Measurements from ENCODE around the gene KHDRBS1.
"Not testable (repeated sequence)": the region's sequence is repeated elsewhere in the genome, so short reads cannot be mapped to it uniquely, and the experiment has no call there.

Gene KHDRBS1, protein sequence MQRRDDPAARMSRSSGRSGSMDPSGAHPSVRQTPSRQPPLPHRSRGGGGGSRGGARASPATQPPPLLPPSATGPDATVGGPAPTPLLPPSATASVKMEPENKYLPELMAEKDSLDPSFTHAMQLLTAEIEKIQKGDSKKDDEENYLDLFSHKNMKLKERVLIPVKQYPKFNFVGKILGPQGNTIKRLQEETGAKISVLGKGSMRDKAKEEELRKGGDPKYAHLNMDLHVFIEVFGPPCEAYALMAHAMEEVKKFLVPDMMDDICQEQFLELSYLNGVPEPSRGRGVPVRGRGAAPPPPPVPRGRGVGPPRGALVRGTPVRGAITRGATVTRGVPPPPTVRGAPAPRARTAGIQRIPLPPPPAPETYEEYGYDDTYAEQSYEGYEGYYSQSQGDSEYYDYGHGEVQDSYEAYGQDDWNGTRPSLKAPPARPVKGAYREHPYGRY

DNA sequence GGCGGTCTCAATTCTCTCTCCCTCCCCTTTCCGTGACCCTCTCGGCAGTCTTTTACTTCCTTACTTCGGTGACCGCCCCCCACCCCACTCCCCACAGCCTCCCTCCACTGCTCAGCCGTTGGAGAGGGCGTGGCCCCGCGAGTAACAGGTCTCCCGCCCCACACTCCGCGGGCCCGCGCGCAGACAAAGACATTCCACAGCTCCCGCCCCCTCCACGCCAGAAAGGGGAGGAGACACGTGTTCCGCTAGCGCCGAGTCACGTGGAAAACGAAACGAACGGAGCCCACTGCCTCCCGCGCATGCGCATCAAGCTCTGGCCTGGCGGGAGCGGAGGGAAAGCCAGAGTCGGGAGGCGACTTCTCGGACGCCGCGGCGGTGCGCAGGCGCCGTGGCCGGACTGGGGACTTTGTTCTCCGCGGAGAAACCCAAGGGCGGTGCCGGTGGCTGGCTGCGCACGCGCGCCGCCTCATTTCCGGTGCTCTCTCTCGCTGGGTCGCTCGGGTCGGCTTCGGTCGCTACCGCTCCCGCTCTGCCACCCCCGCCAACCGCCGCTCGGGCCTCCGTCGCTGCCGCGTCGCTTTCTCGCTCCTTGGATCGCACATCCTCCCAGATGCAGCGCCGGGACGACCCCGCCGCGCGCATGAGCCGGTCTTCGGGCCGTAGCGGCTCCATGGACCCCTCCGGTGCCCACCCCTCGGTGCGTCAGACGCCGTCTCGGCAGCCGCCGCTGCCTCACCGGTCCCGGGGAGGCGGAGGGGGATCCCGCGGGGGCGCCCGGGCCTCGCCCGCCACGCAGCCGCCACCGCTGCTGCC lies at the start of gene KHDRBS1:
Gene KHDRBS1, plus strand, starts transcription at position 483 of the 813 bp plus-strand sequence. Its CDS starts 128 bp downstream, at position 611.
- peak; percentile 100 for DNase-seq

DNA sequence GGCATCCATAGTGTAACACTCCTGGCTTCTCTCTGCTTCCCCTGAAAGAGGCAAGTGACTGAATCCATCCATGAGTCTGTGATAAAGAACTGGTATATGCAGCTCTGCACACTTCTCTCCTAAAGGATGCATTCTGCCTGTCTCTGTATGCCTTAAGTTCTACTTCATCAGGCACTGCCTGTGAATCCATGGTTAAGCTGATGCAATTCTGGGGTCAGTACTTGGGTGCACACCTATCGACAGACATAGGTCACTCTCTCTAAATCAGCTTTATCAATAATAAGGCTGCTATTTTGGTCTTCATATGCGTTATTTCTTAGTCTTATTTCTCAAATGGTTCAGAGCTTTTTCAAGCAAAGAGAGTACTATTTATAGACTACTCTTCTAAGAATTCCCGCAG lies 42.8 kb upstream of the KHDRBS1 start:
- no peak for DNase-seq

DNA sequence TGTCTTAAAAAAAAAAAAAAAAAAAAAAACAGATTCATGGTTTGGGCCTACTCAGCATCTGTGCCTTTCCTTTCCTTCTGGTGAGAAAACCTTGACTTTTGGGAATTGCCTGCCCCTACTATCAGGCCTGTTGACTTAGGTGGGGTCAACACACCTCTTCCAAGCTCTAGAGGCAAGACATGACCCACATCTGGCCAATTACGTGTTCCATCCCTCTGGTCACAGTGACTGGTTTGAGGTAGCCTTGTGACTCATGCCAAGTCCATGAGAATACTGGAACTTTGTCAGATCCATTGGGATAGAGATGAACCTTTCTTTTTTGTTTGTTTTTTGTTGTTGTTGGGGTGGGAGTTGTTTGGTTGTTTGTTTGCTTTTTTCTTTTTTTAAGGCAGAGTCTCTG lies 37.3 kb upstream of the KHDRBS1 start:
- DNase-seq, result no peak

DNA sequence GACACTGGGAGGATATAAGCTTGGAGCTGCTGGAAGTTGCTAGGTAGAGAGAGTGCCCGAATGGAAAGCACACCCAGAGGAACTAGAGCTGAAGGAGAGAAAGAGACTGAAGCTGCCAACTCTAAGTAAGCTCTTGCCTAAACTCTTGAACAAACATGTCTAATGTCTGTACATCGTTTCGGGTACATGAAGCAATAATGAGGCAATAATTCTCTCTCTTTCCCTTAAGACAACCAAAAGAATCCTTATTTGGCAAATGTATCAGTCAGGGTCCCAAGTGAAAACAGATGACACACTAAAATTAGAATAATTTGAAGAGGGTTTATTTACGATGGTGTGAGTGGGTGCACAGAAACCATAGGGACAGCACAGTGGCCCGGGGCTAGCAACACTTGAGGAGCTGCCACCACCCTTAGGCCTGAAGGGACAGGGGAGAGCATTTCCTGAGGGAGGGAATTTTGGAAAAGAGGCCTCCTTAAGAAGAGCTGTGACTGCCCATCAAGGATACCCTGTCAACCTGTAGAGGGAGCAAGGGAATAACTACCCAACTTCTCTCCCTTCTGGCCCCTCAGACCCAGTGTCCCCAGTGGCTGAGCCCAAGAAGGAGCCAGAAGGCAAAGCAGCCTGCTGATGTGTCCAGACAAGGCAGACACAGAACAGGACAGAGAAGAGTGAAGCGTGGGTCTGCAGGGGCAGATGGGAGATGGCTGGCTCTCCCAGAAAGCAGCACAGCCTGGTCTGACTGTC lies 36.1 kb upstream of the KHDRBS1 start:
- DNase-seq, result no peak

DNA sequence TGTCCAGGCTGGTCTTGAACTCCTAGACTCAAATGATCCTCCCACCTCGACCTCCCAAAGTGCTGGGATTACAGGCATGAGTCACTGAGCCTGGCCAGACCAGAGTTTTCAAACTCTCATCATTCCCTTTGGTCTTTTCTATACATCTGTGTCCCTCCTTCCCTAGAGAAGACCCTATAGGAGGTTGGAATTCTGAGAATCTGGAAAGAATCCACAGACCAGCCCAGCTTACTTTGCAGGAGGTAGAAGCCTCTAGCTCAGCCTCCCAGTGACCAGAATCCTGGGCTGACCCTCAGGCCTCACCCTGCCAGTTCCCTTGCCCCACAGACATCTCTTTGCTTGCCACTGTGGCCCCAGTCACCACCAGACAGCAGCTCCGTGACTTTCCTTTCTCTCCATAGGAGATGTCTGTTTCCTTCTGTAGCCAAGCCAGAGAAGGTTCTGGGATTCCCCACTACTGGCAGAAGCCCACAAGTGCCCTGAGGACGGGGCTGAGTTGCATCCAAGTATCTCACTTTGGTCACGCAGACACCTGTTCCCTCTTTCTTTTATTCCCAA lies 34.7 kb upstream of the KHDRBS1 start:
- no peak for DNase-seq

DNA sequence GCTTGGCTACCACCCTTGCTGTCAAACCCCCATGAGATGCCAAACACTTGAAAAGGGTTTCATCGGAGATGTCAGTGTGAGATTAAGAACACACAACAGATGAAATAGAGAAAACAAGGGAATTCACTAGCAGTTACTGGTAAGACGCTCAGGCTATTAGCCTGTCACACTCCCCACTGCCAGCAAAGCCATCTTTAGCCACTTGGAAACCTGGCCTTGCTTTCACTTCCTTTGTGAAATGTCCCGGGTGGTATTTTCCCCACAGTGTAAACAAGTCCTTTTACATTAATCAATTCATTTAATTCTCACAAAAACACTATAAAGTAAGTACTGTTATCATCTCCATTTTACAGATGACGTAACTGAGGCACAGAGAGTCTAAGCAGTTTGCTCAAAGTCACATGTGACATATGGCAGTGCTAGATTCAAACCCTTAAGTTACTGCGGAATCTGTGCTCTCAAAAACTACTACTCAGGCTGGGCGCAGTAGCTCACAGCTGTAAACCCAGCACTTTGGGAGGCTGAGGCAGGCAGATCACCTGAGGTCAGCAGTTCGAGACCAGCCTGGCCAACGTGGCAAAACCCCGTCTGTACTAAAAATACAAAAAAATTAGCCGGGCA lies 32.7 kb upstream of the KHDRBS1 start:
- DNase-seq, result no peak

DNA sequence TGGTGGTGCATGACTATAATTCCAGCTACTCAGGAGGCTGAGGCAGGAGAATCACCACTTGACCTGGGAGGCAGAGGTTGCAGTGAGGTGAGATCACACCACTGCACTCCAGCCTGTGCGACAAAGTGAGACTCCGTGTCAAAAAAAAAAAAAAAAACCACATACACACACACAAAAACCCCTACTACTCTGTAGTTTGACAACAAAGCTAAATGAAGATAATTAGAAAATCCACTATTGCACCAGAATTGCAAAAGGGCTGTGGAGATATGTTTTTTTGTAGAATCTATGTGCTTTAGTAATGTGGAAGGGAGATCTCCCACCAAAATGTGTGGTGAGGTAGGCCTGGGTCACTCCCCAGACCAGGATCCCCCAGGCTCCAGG lies 32.2 kb upstream of the KHDRBS1 start:
- no peak for DNase-seq

DNA sequence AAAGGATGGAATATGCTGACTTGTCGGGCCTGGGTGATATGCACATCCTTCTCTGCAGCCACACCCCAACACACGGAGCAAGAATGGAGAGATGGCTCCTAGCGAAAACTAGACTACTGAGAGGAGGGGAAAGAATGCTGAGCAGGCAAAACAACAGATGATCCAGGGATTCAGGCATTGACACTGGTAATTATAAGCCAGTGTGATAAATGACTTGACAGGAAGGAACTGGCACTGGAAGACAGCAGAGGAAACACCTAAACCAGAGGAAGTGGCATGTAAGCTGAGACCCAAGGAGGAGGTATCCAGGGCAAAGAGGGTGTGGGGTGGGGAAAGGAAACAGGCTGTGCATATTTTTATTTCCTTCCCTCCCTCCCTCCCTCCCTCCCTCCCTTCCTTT lies 31.7 kb upstream of the KHDRBS1 start:
- no peak for DNase-seq

DNA sequence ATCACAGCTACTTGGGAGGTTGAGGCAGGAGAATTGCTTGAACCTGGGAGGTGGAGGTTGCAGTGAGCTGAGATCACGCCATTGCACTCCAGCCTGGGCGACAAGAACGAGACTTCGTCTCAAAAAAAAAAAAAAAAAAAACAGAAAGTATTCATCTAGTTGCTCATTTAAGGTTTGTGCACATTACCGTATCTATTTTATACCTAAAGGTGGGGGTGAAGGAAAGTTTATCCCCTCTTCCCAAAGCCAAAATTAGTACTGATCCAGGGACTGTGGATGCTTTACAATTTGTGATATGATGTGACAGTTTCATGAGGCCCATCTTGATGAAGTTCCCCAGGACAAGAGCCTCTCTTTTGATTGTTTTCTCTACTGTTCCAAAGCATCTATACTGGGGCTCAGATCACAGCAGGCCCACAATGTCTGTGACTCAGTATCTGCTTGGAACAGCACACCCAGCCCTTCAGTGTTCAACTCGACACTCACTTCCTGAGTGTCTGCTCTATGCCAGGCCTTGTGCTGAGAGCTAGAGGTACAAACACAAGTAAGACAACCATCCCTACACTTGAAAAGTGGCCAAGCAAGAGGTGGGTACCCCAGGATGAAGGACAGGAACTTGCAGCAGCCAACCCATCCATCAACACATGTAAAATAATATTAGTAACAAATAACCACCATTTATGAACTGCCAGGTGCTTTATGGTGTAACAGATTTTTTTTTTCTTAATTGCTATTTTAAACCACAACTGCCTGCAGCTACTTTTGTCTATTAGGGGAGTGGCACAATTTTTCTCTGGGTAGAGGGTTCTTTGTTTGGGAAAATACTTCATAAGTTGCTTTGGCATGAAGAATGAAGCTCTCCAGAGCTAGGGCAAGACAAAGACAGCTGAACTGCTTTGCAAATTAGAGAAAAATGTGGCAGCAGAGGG lies 29.0 kb upstream of the KHDRBS1 start:
- no peak for DNase-seq

DNA sequence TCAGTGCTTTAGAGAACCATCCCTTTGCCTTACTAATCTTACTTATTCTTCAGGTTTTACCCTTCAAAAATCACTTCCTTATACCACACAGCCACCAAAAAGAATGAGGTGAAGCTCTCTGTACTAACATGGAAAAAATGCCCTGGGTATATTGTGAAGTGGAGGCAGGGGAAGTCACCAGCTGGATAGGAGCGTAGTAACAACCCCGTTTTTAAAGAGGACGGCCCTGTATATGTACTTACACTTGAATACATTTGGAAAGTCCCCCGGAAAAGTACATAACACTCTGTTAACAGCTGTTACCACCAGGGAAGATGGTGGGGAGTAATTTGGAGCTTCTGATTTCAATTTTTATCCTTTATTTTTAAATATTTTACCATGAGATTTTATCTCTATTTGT lies 28.2 kb upstream of the KHDRBS1 start:
- DNase-seq, result no peak

DNA sequence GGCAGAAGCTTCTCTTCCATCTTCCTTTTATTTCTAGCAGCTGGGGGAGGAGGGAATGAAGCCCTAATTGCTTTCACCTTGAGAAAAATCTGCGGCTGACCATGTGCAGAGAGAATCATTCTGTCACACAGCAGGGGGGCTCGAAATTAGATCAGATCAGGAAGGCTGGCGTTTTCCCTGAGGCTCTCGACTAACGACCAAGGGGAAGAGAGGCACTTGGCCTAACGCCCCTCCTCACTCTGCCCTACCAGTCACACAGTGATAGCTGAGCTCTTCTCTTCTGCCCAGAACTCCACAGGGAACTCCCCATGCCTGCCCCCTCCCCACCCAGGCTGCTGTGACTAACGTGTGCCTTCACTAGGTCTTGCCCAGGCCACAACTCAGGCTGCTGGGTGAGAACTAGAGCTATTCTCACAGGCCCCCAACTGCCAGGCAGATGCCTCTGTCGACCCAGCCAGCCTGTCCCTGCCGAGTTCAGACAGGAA lies 26.5 kb upstream of the KHDRBS1 start:
- no peak for DNase-seq

DNA sequence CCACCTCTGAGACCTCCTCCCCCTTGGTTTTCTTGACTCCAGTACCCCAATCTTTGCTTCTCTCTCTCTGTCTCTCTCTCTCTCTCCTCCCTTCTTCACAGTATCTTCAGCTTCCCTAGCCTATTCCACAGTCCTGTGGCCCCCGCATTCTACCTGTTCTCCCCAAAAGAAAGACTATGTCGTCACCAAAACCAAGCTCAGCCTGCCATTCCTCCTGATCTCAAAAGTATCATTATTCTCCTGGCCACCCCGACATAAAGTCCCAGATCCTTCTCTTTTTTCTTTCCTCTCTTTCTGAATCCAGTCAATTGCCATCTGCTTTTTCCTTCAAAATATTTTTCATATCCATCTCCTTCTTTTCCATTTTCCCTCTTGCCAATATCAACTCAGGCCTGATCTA lies 23.7 kb upstream of the KHDRBS1 start:
- DNase-seq, result no peak

DNA sequence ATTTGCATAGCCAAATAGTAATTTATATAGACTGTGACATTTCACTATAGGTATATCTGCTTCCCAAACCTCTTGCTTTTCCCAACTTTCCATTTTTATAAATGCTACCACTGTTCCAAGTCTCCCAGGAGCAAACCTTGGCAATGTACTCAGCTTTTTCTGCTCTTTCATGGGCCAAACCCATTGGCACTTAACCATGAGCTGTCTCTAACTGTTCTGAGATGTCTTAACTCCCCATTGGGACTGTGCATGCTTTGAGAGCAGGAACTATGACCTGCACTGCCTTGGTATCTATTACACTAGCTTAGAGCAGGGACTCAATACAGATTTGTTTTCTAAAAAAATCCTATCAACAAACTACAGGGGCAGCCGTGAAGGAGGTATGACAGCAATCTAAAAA lies 22.5 kb upstream of the KHDRBS1 start:
- DNase-seq, result no peak

DNA sequence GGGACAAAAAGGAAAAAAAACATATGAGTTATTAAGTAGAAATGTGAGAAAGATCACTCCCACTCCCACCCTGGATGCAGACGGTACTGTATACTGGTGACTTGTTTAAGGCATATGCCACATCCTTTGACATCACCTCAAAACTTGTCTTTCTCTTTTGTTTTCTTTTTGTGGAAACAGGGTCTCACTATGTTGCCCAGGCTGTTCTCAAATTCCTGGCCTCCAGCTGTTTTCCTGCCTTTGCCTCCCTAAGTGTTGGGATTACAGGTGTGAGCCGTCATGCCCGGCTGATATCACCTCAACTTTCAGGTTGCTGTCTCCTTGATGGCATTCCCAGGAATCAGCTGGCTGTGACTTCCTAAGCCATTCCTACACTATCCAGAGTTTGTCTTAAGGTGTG lies 18.4 kb upstream of the KHDRBS1 start:
- no peak for DNase-seq

DNA sequence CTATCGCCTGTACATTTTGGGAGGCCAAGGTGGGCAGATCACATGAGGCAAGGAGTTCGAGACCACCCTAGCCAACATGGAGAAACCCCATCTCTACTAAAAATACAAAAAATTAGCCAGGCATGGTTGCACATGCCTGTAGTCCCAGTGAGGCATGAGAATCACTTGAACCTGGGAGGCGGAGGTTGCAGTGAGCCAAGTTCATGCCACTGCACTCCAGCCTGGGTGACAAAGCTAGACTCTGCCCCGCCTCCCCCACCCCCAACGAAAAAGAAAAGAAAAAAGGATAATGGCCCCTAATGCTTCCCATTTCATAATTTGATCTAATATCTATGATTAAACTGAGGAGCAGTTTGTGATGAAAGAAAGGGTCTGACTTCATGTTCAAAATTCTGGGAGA lies 17.5 kb upstream of the KHDRBS1 start:
- not testable (repeated sequence) for DNase-seq

DNA sequence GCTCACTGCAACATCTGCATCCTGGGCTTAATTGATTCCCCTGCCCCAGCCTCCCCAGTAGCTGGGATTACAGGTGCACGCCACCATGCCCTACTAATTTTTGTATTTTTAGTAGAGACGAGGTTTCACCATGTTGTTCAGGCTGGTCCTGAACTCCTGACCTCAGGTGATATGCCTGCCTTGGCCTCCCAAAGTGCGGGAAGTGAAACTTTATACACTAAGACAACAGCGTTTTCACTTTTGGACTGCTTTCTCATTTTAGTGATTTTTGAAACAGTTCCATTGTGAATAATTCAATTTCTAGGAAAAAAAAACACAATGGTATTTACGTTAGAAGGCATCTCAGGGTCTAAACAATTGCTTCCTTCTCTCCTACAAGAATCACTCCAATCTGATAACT lies 11.8 kb upstream of the KHDRBS1 start:
- DNase-seq, result no peak

DNA sequence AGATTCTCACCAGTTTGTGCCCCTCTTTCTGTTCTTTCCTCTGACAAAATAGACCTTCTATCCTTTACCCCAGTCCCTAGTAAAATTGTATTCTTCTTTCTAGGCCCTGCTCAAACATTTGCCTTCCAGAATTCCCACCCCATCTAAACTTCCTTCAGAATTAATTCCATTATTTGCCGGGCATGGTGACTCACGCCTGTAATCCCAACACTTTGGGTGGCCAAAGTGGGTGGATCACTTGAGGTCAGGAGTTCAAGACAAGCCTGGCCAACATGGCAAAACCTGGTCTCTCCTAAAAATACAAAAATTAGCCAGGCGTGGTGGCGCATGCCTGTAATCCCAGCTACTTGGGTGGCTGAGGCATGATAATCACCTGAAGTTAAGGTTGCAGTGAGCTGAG lies 11.4 kb upstream of the KHDRBS1 start:
- not testable (repeated sequence) for DNase-seq

DNA sequence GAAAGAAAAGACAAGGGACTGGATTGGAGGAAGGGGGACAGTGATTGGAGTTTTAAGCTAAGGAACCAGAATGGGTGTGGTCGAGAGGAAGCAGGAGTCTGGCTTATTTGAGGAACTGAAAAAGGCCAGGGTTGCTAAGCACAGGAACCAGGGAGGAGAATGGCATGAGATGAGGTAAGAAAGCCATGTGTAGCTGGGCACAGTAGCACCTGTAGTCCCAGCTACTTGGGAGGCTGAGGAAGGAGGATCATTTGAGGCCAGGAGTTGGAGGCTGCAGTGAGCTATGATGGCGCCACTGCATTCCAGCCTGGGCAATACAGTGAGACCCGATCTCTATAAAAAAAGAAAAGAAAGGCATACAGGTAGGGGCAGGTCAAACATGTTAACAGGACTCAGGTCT lies 8.1 kb upstream of the KHDRBS1 start:
- DNase-seq, result no peak

DNA sequence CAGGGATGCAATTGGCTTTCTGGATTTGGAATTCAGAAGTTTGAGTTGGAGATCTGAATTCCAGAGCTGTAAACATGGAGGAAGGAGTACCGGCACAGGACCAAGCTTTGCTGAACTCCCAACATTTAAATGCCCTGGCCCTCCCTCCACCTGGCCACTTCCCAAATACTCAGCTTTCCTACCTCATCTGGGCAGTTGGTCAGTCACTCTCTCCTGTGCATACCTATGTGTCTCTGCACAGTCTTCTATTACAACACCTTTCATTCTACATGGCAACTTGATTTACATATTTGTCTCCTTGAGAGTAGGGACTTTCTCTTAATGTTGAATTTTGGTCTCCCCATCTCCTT lies 6.1 kb upstream of the KHDRBS1 start:
- DNase-seq, result no peak

DNA sequence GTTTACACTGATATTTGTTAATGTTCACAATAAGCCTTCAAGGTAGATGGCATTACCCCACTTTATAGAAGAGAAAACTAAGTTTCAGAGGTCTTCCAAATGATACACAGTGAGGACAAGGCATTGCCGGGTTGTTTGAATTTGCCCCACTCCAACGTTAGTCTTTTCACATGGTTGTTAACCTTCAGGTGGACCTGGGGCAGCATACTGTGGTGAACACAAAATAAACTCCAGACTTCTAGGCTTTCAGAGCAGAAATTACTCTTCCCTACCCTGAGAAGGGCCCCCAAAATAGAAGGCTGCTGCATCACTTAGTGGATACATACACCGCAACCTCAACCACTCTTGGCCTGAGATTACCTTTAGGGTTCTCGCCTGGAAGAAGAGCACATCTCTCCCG lies 3.4 kb upstream of the KHDRBS1 start:
- no peak for DNase-seq

DNA sequence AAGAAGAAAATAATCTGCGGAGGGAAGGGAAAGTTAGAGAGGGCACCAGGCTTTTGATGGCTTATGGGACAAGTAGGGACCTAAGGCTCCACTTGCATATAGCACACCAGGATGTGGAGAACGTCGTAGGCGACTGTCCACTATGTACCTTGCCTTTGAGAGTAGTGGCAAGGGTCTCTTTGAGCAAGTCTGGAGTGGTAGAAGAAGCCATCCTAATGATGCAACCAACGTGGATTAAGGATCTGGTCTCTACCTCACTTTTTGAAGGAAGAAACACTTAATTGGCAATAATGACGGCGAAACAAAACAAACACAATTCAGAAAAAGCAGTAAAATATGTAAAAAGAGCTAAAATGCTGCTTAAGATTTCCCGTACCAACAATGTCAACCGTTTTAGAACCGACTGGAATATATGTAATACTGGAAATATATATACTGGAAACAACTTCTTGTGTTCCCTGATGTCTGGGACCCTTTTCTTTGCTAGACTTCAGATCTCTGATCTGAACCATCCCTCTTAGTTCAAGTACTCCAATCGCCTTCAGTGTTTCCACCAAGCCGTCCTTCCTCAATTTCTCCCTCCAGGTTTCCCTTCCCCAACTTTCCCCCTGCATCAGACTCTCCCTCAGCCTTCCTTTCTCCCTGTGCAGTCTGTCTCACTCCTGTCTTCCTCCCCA lies 821 bp upstream of the KHDRBS1 start:
- DNase-seq, result no peak

Measured in femur (tissue), 1 donor.